ENCODE measurements around the gene TSPAN9. TPM values are rescaled to one million over a fixed set of nuclear protein-coding genes. Genes with fewer than 3 reads are reported as not detected.

The TSPAN9 gene
- total RNA-seq, 1 donor from 2014 or later: 7.8 TPM

GRCh38 chr12:3117144-3117581, 40.0 kb downstream of the TSPAN9 start:
- Histone ChIP-seq H3K27me3 (no peaks in the 10 kb centered on the region), H3F3A (ENCODE audit: low read depth) (no peaks in the 10 kb centered on the region), H3K27ac (no peak overlapping the region), H3K4me3 (no peak overlapping the region), H3K9me3 (ENCODE audit: low read depth) (no peaks in the 10 kb centered on the region), H3K79me2 (ENCODE audit: low read depth) (no peaks in the 10 kb centered on the region), H3K36me3 (no peaks in the 10 kb centered on the region), H3K9ac (no peak overlapping the region), H4K20me1 (ENCODE audit: low read depth) (no peaks in the 10 kb centered on the region), H2AFZ (replicated peaks) (no peak overlapping the region), H3K4me2 (no peak overlapping the region), H3K4me1 (peaks cover 6% of the 10 kb centered on the region)
- Mint-ChIP-seq H3K4me3 (no peak overlapping the region), H3K36me3 (no peaks in the 10 kb centered on the region), H3K27me3 (ENCODE audit: insufficient read depth, low read depth) (no peaks in the 10 kb centered on the region), H3K27ac (no peak overlapping the region), H3K9me3 (no peaks in the 10 kb centered on the region), H3K4me1 (peaks cover 43% of the 10 kb centered on the region)
- no peak for TF ChIP-seq EZH2 (IDR thresholded peaks at IDR 0.05)
- TF ChIP-seq CTCF (IDR thresholded peaks at IDR 0.05): no peak
- no peak for TF ChIP-seq EZH2phosphoT487 (IDR thresholded peaks at IDR 0.05)
- no peak for DNase-seq (ENCODE audit: low spot score)

- Histone ChIP-seq H3K36me3 (no peaks in the 10 kb centered on the region), H4K20me1 (ENCODE audit: low read depth) (no peaks in the 10 kb centered on the region), H3K4me1 (peaks cover 6% of the 10 kb centered on the region), H3K27ac (no peak overlapping the region), H3K4me2 (no peak overlapping the region), H3K79me2 (ENCODE audit: low read depth) (no peaks in the 10 kb centered on the region), H3K9ac (no peak overlapping the region), H3K9me3 (ENCODE audit: low read depth) (no peaks in the 10 kb centered on the region), H3F3A (ENCODE audit: low read depth) (no peaks in the 10 kb centered on the region), H3K4me3 (no peak overlapping the region), H3K27me3 (no peaks in the 10 kb centered on the region), H2AFZ (replicated peaks) (no peak overlapping the region)
- Mint-ChIP-seq H3K27ac (no peak overlapping the region), H3K4me1 (peaks cover 45% of the 10 kb centered on the region), H3K9me3 (no peaks in the 10 kb centered on the region), H3K27me3 (ENCODE audit: insufficient read depth, low read depth) (no peaks in the 10 kb centered on the region), H3K36me3 (no peaks in the 10 kb centered on the region), H3K4me3 (no peak overlapping the region)
- TF ChIP-seq EZH2phosphoT487 (IDR thresholded peaks at IDR 0.05) (no peak), CTCF (IDR thresholded peaks at IDR 0.05) (no peak), EZH2 (IDR thresholded peaks at IDR 0.05) (no peak)
- DNase-seq (ENCODE audit: low spot score): no peak
Measured at GRCh38 chr12:3117591-3118015, 40.4 kb downstream of the TSPAN9 start.

- Histone ChIP-seq H3K27me3 (no peaks in the 10 kb centered on the region), H3K79me2 (ENCODE audit: low read depth) (no peaks in the 10 kb centered on the region), H3K9me3 (ENCODE audit: low read depth) (no peaks in the 10 kb centered on the region), H3K27ac (no peak overlapping the region), H2AFZ (replicated peaks) (no peak overlapping the region), H3K36me3 (no peaks in the 10 kb centered on the region), H3K4me2 (no peak overlapping the region), H4K20me1 (ENCODE audit: low read depth) (no peaks in the 10 kb centered on the region), H3F3A (ENCODE audit: low read depth) (no peaks in the 10 kb centered on the region), H3K9ac (no peak overlapping the region), H3K4me3 (no peak overlapping the region), H3K4me1 (peaks cover 9% of the 10 kb centered on the region)
- peaks cover 6% of the 10 kb centered on the region for H3K36me3 Mint-ChIP-seq
- H3K27me3 Mint-ChIP-seq (ENCODE audit: insufficient read depth, low read depth): no peaks in the 10 kb centered on the region
- no peak for DNase-seq (ENCODE audit: low spot score)
- H3K27ac Mint-ChIP-seq: no peak overlapping the region
- H3K4me3 Mint-ChIP-seq: no peak overlapping the region
- H3K4me1 Mint-ChIP-seq: peaks cover 44% of the 10 kb centered on the region
- peaks cover 6% of the 10 kb centered on the region for H3K9me3 Mint-ChIP-seq
- TF ChIP-seq CTCF (IDR thresholded peaks at IDR 0.05) (no peak), EZH2phosphoT487 (IDR thresholded peaks at IDR 0.05) (no peak), EZH2 (IDR thresholded peaks at IDR 0.05) (no peak)
Measured at GRCh38 chr12:3119192-3119755, 42.1 kb downstream of the TSPAN9 start.
